H54 (cell line): ENCODE data around the gene MICU1.

Source experiments
- DNase-seq: peaks from one replicate; pipeline ENCODE4 v3.0.0; 2011; ENCODE audit warnings: low spot score, mixed read lengths; ENCODE audit not compliant: insufficient read length
- FAIRE-seq: peaks from 3 replicates; lab custom pipeline; 2011; peaks lifted over from hg19 to GRCh38; lab: Jason Lieb, UNC
- POLR2A ChIP-seq: IDR thresholded peaks from 2 replicates; pipeline ENCODE4 v1.6.1; 2011; ENCODE audit warnings: low read depth, mild to moderate bottlenecking, low read length

The MICU1 gene

GRCh38 chr10:72322280-72323058 is 303.4 kb downstream of the MICU1 start:
- TF ChIP-seq POLR2A, result no peak
- no peak for FAIRE-seq
- DNase-seq, result no peak

GRCh38 chr10:72322030-72322279 is 303.9 kb downstream of the MICU1 start:
- no peak for FAIRE-seq
- TF ChIP-seq POLR2A, result no peak

GRCh38 chr10:72321248-72322029 is 304.4 kb downstream of the MICU1 start:
- TF ChIP-seq POLR2A, result no peak
- DNase-seq, result no peak
- FAIRE-seq, result no peak

More at GRCh38 chr10:72322030-72322279, 303.9 kb downstream of the MICU1 start:
- no peak for DNase-seq

GRCh38 chr10:72320676-72321247 is 305.1 kb downstream of the MICU1 start:
- DNase-seq, result peak; percentile 100
- FAIRE-seq, result peak; percentile 96
- TF ChIP-seq POLR2A, result no peak; the same call in 1 of the 2 replicates

- FAIRE-seq (no peak), DNase-seq (peak; percentile 86)
These were observed 306.2 kb downstream of the MICU1 start for GRCh38 chr10:72319416-72320254.

DNA sequence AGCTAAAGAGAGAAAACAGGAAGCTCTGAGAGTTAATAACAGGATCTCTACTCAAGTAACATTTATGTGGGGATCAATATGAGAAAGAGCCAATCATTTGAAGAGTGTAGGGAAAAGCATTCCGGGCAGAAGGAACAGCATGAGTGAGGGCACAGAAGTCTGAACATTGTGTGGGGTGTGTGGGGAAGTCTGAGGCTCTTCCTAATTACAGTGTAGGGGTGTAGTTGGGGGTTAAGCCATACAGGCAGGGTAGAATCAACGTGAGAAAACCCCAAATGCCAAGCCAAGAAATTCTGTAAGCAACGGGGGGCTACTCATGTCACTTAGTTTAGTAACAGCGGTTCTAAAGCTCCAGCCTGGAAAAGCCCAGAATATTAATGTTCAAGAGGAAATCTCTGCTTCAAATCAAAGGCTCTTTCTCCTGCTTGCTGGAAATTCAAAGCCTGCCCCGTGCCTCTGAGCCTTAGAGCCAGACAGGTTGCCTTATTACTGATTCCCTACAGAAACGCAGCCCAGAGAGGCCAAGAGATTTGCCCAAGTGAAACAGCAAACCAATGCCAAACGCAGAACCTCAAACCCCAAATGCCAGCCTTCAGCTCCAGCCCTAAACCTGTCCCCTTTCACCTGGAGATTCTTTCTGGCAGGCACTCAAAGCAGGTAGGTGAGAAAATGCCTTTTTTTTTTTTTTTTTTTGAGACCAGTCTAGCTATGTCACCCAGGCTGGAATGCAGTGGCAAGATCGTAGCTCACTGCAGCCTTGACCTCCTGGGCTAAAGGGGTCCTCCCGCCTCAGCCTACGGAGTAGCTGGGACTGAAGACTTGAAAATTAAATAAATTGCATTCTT is 307.2 kb downstream of the MICU1 start:
- TF ChIP-seq POLR2A, result no peak
- no peak for FAIRE-seq
- DNase-seq, result no peak

More at GRCh38 chr10:72319416-72320254, 306.2 kb downstream of the MICU1 start:
- peak; percentile 25; the same call in 1 of the 2 replicates for TF ChIP-seq POLR2A
